Right lobe of liver (tissue), 4 donors: ENCODE data around the gene LYPD6B.

Source experiments
- CTCF ChIP-seq, 4 donors: fragments of 200-600 bp in 3 of 4; fragments of 450-650 bp in 1 of 4; IDR thresholded peaks; one replicate each; pipeline versions ENCODE4 v1.5.1 to v1.8.0; 2016 to 2022; ENCODE audit warnings: antibody characterized with exemption in 4 of 4, mild to moderate bottlenecking in 2 of 4
- POLR2A ChIP-seq: fragments of 450-650 bp; IDR thresholded peaks from one replicate; pipeline ENCODE4 v1.6.1; 2017; ENCODE audit warnings: antibody characterized with exemption, mild to moderate bottlenecking
- donor health status: DM: no; HTN: no; CAD: no.
- donor health status: DM: no; HTN: no; CAD: no.
- donor health status: DM: no; HTN: yes; CAD: no.

GRCh38 chr2:149191915-149192314, 153.4 kb downstream of the LYPD6B start:
- TF ChIP-seq POLR2A (no peak), CTCF (IDR thresholded peaks at IDR 0.05) (no peak)
